A673 (cell line): ENCODE data around the gene JARID2. TPM values are rescaled to one million over a fixed set of nuclear protein-coding genes. Genes with fewer than 3 reads are reported as not detected.
A peak's percentile ranks its signal among the peaks of the same experiment; 100 is the strongest.

ENCODE experiments used
- BruUV-seq: library from RNA; stranded (reverse); fragments of 400-500 nt; replicated peaks from 2 replicates; lab custom pipeline; 2021; lab: Mats Ljungman, UMichigan
- CTCF ChIA-PET: fragments of 300-600 bp; sonication (Branson Sonifier 250); formaldehyde crosslinking; loops from one replicate; lab custom pipeline; 2022; ENCODE audit warnings: antibody characterized with exemption; lab: Charles Lee
- POLR2A ChIA-PET: fragments of 300-600 bp; sonication (Branson Sonifier 250); formaldehyde crosslinking; loops from one replicate; lab custom pipeline; 2022; ENCODE audit warnings: antibody characterized with exemption; ENCODE audit not compliant: low non-redundant PET; lab: Charles Lee
- DNase-seq: peaks from one replicate; pipeline ENCODE4 v3.0.0-alpha.2; 2015; ENCODE audit warnings: low spot score
- H3K27ac ChIP-seq: fragments of 200-600 bp; sonication (generic); 2 replicates; pipeline ENCODE4 v1.5.1; 2016; ENCODE audit warnings: mixed run types, low read depth, mild to moderate bottlenecking, mixed read lengths, antibody characterized with exemption, low read length; ENCODE audit not compliant: poor library complexity, severe bottlenecking
- H3K27me3 ChIP-seq: fragments of 200-600 bp; sonication (generic); replicated peaks from 2 replicates; pipeline ENCODE4 v1.6.1; 2017; ENCODE audit warnings: mixed run types, low read depth, mild to moderate bottlenecking, mixed read lengths, antibody characterized with exemption, low read length; ENCODE audit not compliant: insufficient read depth, poor library complexity
- H3K36me3 ChIP-seq: fragments of 200-600 bp; sonication (generic); 2 replicates; pipeline ENCODE4 v1.6.1; 2016; ENCODE audit warnings: mixed run types, mild to moderate bottlenecking, mixed read lengths, antibody characterized with exemption, low read length; ENCODE audit not compliant: insufficient read depth, poor library complexity, severe bottlenecking
- H3K4me1 ChIP-seq: fragments of 200-600 bp; sonication (generic); 2 replicates; pipeline ENCODE4 v1.6.1; 2017; ENCODE audit warnings: mixed run types, mild to moderate bottlenecking, mixed read lengths, antibody characterized with exemption, low read length; ENCODE audit not compliant: insufficient read depth, poor library complexity, severe bottlenecking
- H3K4me3 ChIP-seq: fragments of 200-600 bp; sonication (generic); 2 replicates; pipeline ENCODE4 v1.5.1; 2016; ENCODE audit warnings: low read depth, mixed run types, mild to moderate bottlenecking, mixed read lengths, low read length; ENCODE audit not compliant: poor library complexity, severe bottlenecking
- H3K9me3 ChIP-seq: fragments of 200-600 bp; sonication (generic); 2 replicates; pipeline ENCODE4 v1.6.1; 2016; ENCODE audit warnings: mixed run types, low read depth, mild to moderate bottlenecking, mixed read lengths, antibody characterized with exemption, low read length; ENCODE audit not compliant: poor library complexity, severe bottlenecking
- EZH2 ChIP-seq: fragments of 200-600 bp; sonication (generic); IDR thresholded peaks from 2 replicates; pipeline ENCODE4 v1.6.1; 2017; ENCODE audit warnings: borderline replicate concordance, low read depth, mild to moderate bottlenecking, mixed read lengths, antibody characterized with exemption, low read length; ENCODE audit not compliant: poor library complexity, severe bottlenecking
- intact Hi-C: fragments of 100-400 bp; cut with micrococcal nuclease; formaldehyde crosslinking; loops from one replicate; pipeline ENCODE4 v1.10.0; 2022; ENCODE audit not compliant: unreplicated experiment
- total RNA-seq: library from RNA; stranded (reverse); gene quantifications from 2 replicates; pipeline ENCODE4 v1.2.3, GENCODE V29; 2021
- TF ChIP-seq, protein P1 (sequence below): fragments of 300-800, 200-600 bp; sonication (generic); conservative IDR thresholded peaks from 2 replicates; pipeline ENCODE4 v1.5.1; 2017; ENCODE audit warnings: low read depth, mild to moderate bottlenecking, antibody characterized with exemption, low read length, moderate library complexity, mixed read lengths

The JARID2 gene
- total RNA-seq, 1 experiment from 2014 or later: 29.4 TPM

DNA sequence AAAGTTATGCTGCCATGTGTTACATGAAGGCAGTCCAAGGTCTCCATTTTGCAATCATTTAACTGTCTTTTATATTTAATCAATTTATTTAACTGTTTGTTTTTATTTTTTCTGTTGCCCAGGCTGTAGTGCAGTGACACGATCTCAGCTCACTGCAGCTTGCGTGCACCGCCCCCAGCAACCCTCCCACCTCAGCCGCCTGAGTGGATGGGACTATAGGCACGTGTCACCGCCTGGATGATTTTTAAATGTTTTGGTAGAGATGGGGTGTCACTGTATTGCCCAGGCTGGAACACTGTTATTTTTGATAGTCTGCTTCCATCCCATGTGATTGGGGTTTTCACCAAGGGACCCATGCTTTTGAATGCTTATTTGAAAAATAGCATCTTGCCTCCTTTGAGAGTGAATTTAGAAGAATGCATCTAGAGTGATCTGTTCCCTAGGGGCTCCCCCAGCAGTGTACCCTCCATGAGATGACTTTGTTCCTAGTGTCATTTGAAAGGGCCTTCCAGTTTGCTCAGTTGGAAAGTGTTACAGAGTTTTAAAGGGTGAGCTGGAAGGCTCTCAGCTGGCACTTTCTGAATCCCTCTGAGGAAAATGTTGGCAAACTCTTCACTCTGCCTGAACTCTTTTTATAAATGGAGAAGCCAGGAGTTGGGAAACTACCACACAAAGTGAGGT is 143.4 kb downstream of the JARID2 start:
- Histone ChIP-seq H3K27me3 (no peaks in the 10 kb centered on the region), H3K4me1 (peaks cover 71% of the 10 kb centered on the region), H3K9me3 (peaks cover 7% of the 10 kb centered on the region), H3K4me3 (no peak overlapping the region), H3K27ac (peak overlapping the region; percentile 3), H3K36me3 (no peaks in the 10 kb centered on the region)
- ChIA-PET POLR2A (no interaction called here), CTCF (interaction anchor here (0.5 to 1.2 kb wide), 3 partner anchors 60 to 518 kb away, joined by 3 to 4 read pairs (median 3); no protein-coding TSS in a partner anchor)
- TF ChIP-seq, protein P1, sequence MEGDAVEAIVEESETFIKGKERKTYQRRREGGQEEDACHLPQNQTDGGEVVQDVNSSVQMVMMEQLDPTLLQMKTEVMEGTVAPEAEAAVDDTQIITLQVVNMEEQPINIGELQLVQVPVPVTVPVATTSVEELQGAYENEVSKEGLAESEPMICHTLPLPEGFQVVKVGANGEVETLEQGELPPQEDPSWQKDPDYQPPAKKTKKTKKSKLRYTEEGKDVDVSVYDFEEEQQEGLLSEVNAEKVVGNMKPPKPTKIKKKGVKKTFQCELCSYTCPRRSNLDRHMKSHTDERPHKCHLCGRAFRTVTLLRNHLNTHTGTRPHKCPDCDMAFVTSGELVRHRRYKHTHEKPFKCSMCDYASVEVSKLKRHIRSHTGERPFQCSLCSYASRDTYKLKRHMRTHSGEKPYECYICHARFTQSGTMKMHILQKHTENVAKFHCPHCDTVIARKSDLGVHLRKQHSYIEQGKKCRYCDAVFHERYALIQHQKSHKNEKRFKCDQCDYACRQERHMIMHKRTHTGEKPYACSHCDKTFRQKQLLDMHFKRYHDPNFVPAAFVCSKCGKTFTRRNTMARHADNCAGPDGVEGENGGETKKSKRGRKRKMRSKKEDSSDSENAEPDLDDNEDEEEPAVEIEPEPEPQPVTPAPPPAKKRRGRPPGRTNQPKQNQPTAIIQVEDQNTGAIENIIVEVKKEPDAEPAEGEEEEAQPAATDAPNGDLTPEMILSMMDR: no peak
- no peak for TF ChIP-seq EZH2
- no TSS peak for BruUV-seq
- intact Hi-C loops: no loop called here
- no peak for DNase-seq

DNA sequence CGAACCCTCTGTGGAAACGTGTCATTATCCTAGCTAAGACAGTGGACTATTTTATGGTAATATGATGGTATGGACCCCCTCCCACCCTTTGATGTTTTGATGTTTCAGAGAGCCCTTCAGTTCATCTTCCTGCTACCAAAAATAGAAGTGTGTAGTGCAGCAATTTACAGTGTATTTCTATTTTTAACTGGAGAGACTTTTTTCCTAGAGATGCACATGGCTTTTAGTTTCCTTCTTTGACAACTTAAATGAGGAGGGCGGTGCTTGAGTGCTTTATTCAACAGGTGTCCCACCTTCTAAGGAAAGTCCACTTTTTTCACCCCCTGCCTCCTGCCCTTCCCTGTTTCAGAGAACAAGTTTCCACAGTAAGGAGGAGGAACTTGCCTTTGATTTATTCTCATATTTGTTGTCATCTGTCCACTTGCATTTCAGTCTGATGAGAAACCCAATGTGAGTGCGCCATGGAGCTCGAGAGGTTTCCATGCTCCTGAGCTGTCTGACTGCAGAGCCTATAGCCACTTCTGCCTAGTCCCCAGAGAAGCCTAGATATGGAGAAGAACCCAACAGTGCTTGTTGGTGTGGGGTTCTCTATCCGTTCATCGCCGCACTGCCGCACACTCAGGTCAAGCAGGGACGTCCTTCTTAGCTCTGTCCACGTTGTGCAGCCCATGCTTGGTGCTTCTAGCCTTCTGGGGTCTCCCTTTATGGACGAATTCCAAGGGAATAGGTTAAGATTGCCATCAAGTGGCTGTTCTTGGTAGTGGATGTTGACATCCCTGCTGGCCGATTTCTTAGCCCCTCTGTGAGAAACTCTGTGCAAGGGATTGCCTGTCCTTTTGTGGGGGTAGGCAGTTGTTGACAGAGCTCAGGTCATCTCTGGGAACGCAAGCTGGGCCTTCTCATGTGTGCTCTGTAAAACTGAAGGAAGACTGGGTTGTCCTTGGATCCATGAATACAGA is 144.2 kb downstream of the JARID2 start:
- no peak for TF ChIP-seq EZH2
- TF ChIP-seq, protein P1: peak; percentile 78
- no TSS peak for BruUV-seq
- no peaks in the 10 kb centered on the region for H3K36me3 ChIP-seq
- H3K4me1 ChIP-seq: peaks cover 63% of the 10 kb centered on the region
- DNase-seq: peak; percentile 82
- peak overlapping the region; percentile 3 for H3K27ac ChIP-seq
- no peaks in the 10 kb centered on the region for H3K27me3 ChIP-seq
- POLR2A ChIA-PET: no interaction called here
- H3K9me3 ChIP-seq: peaks cover 7% of the 10 kb centered on the region
- intact Hi-C loops: loop anchor here (2.0 to 5.0 kb wide), 5 partner anchors 143 to 1178 kb away; partner anchors contain the start of gene JARID2
- CTCF ChIA-PET: interaction anchor here (0.5 to 1.2 kb wide), 9 partner anchors 10 to 1260 kb away, joined by 3 to 5 read pairs (median 3); no protein-coding TSS in a partner anchor
- no peak overlapping the region for H3K4me3 ChIP-seq

GRCh38 chr6:15391500-15391899 is 145.6 kb downstream of the JARID2 start:
- Histone ChIP-seq H3K4me3 (no peak overlapping the region), H3K9me3 (peaks cover 7% of the 10 kb centered on the region), H3K4me1 (peaks cover 48% of the 10 kb centered on the region), H3K27ac (no peak overlapping the region), H3K36me3 (no peaks in the 10 kb centered on the region), H3K27me3 (no peaks in the 10 kb centered on the region)
- CTCF ChIA-PET: no interaction called here
- POLR2A ChIA-PET: no interaction called here
- DNase-seq: no peak
- TF ChIP-seq EZH2: no peak
- TF ChIP-seq, protein P1: no peak
- intact Hi-C loops: loop anchor here (2.0 to 5.0 kb wide), 5 partner anchors 145 to 1179 kb away; partner anchors contain the start of gene JARID2
- BruUV-seq: no TSS peak
